ENCODE measurements around the gene AFF3.

DNA sequence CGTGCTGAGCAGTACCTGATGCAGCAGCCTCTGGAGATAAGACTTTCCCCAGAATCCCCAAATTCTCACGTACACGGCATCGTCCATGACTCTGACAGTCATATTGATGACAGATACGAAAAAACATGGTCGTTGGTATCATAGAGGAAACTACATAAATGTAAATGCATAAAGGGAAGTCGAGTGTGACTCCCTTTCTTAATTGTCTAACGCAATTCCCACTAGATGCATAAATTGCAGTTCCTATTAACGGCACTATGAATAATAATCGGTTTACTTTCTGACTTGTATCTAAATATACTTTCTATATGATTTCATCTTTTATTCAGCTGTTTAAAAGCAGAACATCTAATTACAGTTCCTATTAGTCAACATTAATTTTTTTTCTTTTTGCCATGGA lies 330.0 kb downstream of the AFF3 start:
- TF ChIP-seq TAF1 (IDR thresholded peaks at IDR 0.05; ENCODE audit: borderline replicate concordance, low read depth, low read length) = no peak
- TF ChIP-seq CTCF (IDR thresholded peaks at IDR 0.05 in 2 of 3, conservative IDR thresholded peaks at IDR 0.05 in 1 of 3; ENCODE audit: control insufficient read depth in 2 of 3, extremely low read depth in 1 of 3, insufficient read depth in 1 of 3, low read depth in 3 of 3, low read length in 3 of 3) = no peak
- TF ChIP-seq POLR2A (IDR thresholded peaks at IDR 0.05; ENCODE audit: low read depth, low read length) = no peak
- TF ChIP-seq NR2C2 (IDR thresholded peaks at IDR 0.05; ENCODE audit: borderline replicate concordance, control insufficient read depth, insufficient read length, low read depth) = no peak

Measured in GM12878 (cell line).